NCI-H2196 treated with DMSO at 0.1 percent for 48 hours (cell line): ENCODE results near the gene GTF2IRD1.
A peak's percentile ranks its signal among the peaks of the same experiment; 100 is the strongest.
"Not testable (repeated sequence)": the region's sequence is repeated elsewhere in the genome, so short reads cannot be mapped to it uniquely, and the experiment has no call there.

ENCODE experiments used
- DNase-seq: peaks from one replicate; lab custom pipeline; 2025; ENCODE audit not compliant: unreplicated experiment; lab: John Stamatoyannopoulos, UW

GTF2IRD1 gene

GRCh38 chr7:74467876-74468275, 14.2 kb downstream of the GTF2IRD1 start:
- DNase-seq = no peak

GRCh38 chr7:74470504-74470903, 16.8 kb downstream of the GTF2IRD1 start:
- DNase-seq = no peak

GRCh38 chr7:74473116-74473515, 19.4 kb downstream of the GTF2IRD1 start:
- DNase-seq = no peak

GRCh38 chr7:74474271-74474865, 20.7 kb downstream of the GTF2IRD1 start:
- no peak for DNase-seq

GRCh38 chr7:74475243-74475986, 21.7 kb downstream of the GTF2IRD1 start:
- no peak for DNase-seq

- DNase-seq = no peak
Observed at GRCh38 chr7:74475987-74476350, 22.3 kb downstream of the GTF2IRD1 start.

- DNase-seq = no peak
Observed at GRCh38 chr7:74476626-74477025, 22.9 kb downstream of the GTF2IRD1 start.

- DNase-seq = no peak
Observed at GRCh38 chr7:74478671-74479065, 25.0 kb downstream of the GTF2IRD1 start.

GRCh38 chr7:74479066-74479781, 25.5 kb downstream of the GTF2IRD1 start:
- peak; percentile 56 for DNase-seq

- DNase-seq = no peak
Observed at GRCh38 chr7:74479961-74480829, 26.5 kb downstream of the GTF2IRD1 start.

GRCh38 chr7:74480861-74481417, 27.2 kb downstream of the GTF2IRD1 start:
- no peak for DNase-seq

GRCh38 chr7:74481458-74482196, 27.9 kb downstream of the GTF2IRD1 start:
- DNase-seq = no peak

GRCh38 chr7:74482197-74482467, 28.4 kb downstream of the GTF2IRD1 start:
- no peak for DNase-seq

GRCh38 chr7:74482629-74483401, 29.1 kb downstream of the GTF2IRD1 start:
- no peak for DNase-seq

- no peak for DNase-seq
Observed at GRCh38 chr7:74483402-74484336, 30.0 kb downstream of the GTF2IRD1 start.

- DNase-seq = no peak
Observed at GRCh38 chr7:74485611-74486010, 31.9 kb downstream of the GTF2IRD1 start.

GRCh38 chr7:74488518-74489030, 34.9 kb downstream of the GTF2IRD1 start:
- DNase-seq = not testable (repeated sequence)
